Transverse colon (tissue), 4 donors: ENCODE results near the gene HBA1. TPM values are rescaled to one million over a fixed set of nuclear protein-coding genes. Genes with fewer than 3 reads are reported as not detected.
"Not testable (repeated sequence)": the region's sequence is repeated elsewhere in the genome, so short reads cannot be mapped to it uniquely, and the experiment has no call there.

Source experiments
- DNase-seq: peaks from one replicate; pipeline ENCODE4 v3.0.0-alpha.2; 2019
- H3K27ac ChIP-seq, 4 donors: fragments of 200-600 bp; sonication (generic); 2 replicates each; pipeline ENCODE4 v1.5.1; 2016 to 2018; ENCODE audit warnings: inconsistent platforms in 4 of 4
- H3K27me3 ChIP-seq: fragments of 200-600 bp; sonication (generic); 2 replicates; pipeline ENCODE4 v1.5.1; 2017; ENCODE audit warnings: inconsistent platforms
- H3K36me3 ChIP-seq, 4 donors: fragments of 200-600 bp; sonication (generic); 2 replicates each; pipeline ENCODE4 v1.5.1; 2017 to 2019; ENCODE audit warnings: inconsistent platforms in 4 of 4
- H3K4me1 ChIP-seq, 4 donors: fragments of 200-600 bp; sonication (generic); 2 replicates each; pipeline ENCODE4 v1.5.1; 2017 to 2020; ENCODE audit warnings: inconsistent platforms in 4 of 4
- H3K4me3 ChIP-seq, 4 donors: fragments of 200-600 bp; sonication (generic); 1 replicate in 1 of 4; 2 replicates in 3 of 4; pipeline versions ENCODE4 v1.5.1 to v1.6.1; 2017 to 2019; ENCODE audit warnings: inconsistent platforms in 4 of 4
- H3K9me3 ChIP-seq, 2 donors: fragments of 200-600 bp; sonication (generic); 2 replicates each; pipeline ENCODE4 v1.5.1; 2017 to 2019; ENCODE audit warnings: inconsistent platforms in 2 of 2
- CTCF ChIP-seq, 5 experiments: fragments of 200-600 bp in 3 of 5; fragments of 450-650 bp in 2 of 5; sonication (generic) in 3 of 5; IDR thresholded peaks; 1 replicate in 2 of 5; 2 replicates in 3 of 5; pipeline ENCODE4 v1.5.1; 2016 to 2017; ENCODE audit warnings: antibody characterized with exemption in 5 of 5, inconsistent platforms in 3 of 5, mild to moderate bottlenecking in 2 of 5, moderate library complexity in 1 of 5
- EP300 ChIP-seq: sonication (generic); formaldehyde crosslinking; IDR thresholded peaks from one replicate; pipeline ENCODE4 v1.6.1; 2017; ENCODE audit warnings: antibody characterized with exemption, low read depth
- POLR2A ChIP-seq: fragments of 450-650 bp; IDR thresholded peaks from one replicate; pipeline ENCODE4 v1.6.1; 2016; ENCODE audit warnings: antibody characterized with exemption, mild to moderate bottlenecking, moderate library complexity
- POLR2AphosphoS5 ChIP-seq, 3 donors: sonication (generic); formaldehyde crosslinking; IDR thresholded peaks; one replicate each; pipeline ENCODE4 v1.6.1; 2016; ENCODE audit warnings: antibody characterized with exemption in 3 of 3
- WGBS, 2 donors: methylation state at CpG; one replicate each; pipeline ENCODE4 v1.1.5; 2018; ENCODE audit warnings: low coverage in 1 of 2; 5-methylcytosine and 5-hydroxymethylcytosine counted together
- in situ Hi-C, 4 donors: fragments of 200-750 bp; cut with MboI; loops; one replicate each; pipeline versions ENCODE4 v1.15.0 to v1.15.1; 2017; ENCODE audit warnings: low sequenced_read_pairs in 3 of 4, low pct_ligation_motif_present in 1 of 4, low pct_unique_long_range_greater_than_20kb in 1 of 4
- intact Hi-C: fragments of 100-400 bp; cut with DNase I; formaldehyde crosslinking; loops from one replicate; pipeline ENCODE4 v1.15.1; 2023; ENCODE audit warnings: low total_unique reads
- total RNA-seq, 4 donors: library from RNA; depleted of rRNA; stranded (reverse); fragments of >200 nt; gene quantifications; one replicate each; pipeline ENCODE4 v1.1.0, GENCODE V29; 2016

The HBA1 gene
- total RNA-seq, 4 donors from 2014 or later = 4.4 TPM; not detected in 3

GRCh38 chr16:173211-173854 is 3.1 kb upstream of the HBA1 start:
- 0 to 12% methylated on average over 1 to 18 of the region's 44 CpGs for WGBS, 2 donors
- DNase-seq, in situ Hi-C loops, H3K9me3 ChIP-seq, H3K27ac ChIP-seq, H3K4me3 ChIP-seq, H3K36me3 ChIP-seq, intact Hi-C loops, H3K4me1 ChIP-seq: not testable (repeated sequence)
- H3K27me3 ChIP-seq = peaks cover 77% of the 10 kb centered on the region

GRCh38 chr16:173928-174769 is 2.3 kb upstream of the HBA1 start:
- 29 to 58% methylated on average over 2 to 8 of the region's 13 CpGs for WGBS, 2 donors
- intact Hi-C loops = not testable (repeated sequence)

GRCh38 chr16:175011-175949 is 1.2 kb upstream of the HBA1 start:
- Histone ChIP-seq H3K4me1 (peaks cover 0 to 12% (median 9%) of the 10 kb centered on the region in 4 donors), H3K36me3 (no peaks in the 10 kb centered on the region), H3K27me3 (peaks cover 79% of the 10 kb centered on the region), H3K4me3 (no peak overlapping the region), H3K27ac (no peak overlapping the region), H3K9me3 (no peaks in the 10 kb centered on the region)
- in situ Hi-C loops = no loop called here
- TF ChIP-seq POLR2A = no peak
- no peak for TF ChIP-seq POLR2AphosphoS5 (IDR thresholded peaks at IDR 0.05)
- no peak for TF ChIP-seq CTCF (IDR thresholded peaks at IDR 0.05)
- no peak for TF ChIP-seq EP300
- intact Hi-C loops = loop anchor here (1.0 kb wide), 1 partner anchor 30 kb away; no protein-coding TSS in a partner anchor
- DNase-seq = no peak
- WGBS, 2 donors = 17 to 22% methylated on average over 3 to 8 of the region's 8 CpGs

More at GRCh38 chr16:173928-174769, 2.3 kb upstream of the HBA1 start:
- H3K4me1 ChIP-seq, H3K9me3 ChIP-seq, DNase-seq, H3K36me3 ChIP-seq, H3K4me3 ChIP-seq, in situ Hi-C loops, H3K27ac ChIP-seq: not testable (repeated sequence)
- peaks cover 77% of the 10 kb centered on the region for H3K27me3 ChIP-seq

GRCh38 chr16:176006-176405 is 474 bp upstream of the HBA1 start:
- H3K27me3 ChIP-seq = peaks cover 79% of the 10 kb centered on the region

GRCh38 chr16:177394-177822 is 928 bp downstream of the HBA1 start:
- 5% methylated on average over 13 of the region's 13 CpGs; no CpG with 5 or more reads in 1 of the 2 donors for WGBS, 2 donors
- TF ChIP-seq CTCF (IDR thresholded peaks at IDR 0.05) (no peak), EP300 (no peak), POLR2A (no peak), POLR2AphosphoS5 (IDR thresholded peaks at IDR 0.05) (no peak)
- Histone ChIP-seq H3K27me3 (peaks cover 72% of the 10 kb centered on the region), H3K4me1 (peaks cover 12 to 27% (median 20%) of the 10 kb centered on the region in 4 donors), H3K27ac (no peak overlapping the region), H3K4me3 (no peak overlapping the region), H3K9me3 (no peaks in the 10 kb centered on the region), H3K36me3 (no peaks in the 10 kb centered on the region)
- intact Hi-C loops = no loop called here
- DNase-seq = no peak
- in situ Hi-C loops = no loop called here

More at GRCh38 chr16:176006-176405, 474 bp upstream of the HBA1 start:
- DNase-seq, H3K36me3 ChIP-seq, in situ Hi-C loops, H3K4me3 ChIP-seq, H3K9me3 ChIP-seq, H3K27ac ChIP-seq, intact Hi-C loops: not testable (repeated sequence)
- no CpG with 5 or more reads among the region's 39 CpGs for WGBS, 2 donors
- H3K4me1 ChIP-seq = peaks cover 7 to 19% (median 16%) of the 10 kb centered on the region in 4 donors
